ENCODE measurements around the gene TSPAN15.
"Not testable (repeated sequence)": the region's sequence is repeated elsewhere in the genome, so short reads cannot be mapped to it uniquely, and the experiment has no call there.

The TSPAN15 gene

DNA sequence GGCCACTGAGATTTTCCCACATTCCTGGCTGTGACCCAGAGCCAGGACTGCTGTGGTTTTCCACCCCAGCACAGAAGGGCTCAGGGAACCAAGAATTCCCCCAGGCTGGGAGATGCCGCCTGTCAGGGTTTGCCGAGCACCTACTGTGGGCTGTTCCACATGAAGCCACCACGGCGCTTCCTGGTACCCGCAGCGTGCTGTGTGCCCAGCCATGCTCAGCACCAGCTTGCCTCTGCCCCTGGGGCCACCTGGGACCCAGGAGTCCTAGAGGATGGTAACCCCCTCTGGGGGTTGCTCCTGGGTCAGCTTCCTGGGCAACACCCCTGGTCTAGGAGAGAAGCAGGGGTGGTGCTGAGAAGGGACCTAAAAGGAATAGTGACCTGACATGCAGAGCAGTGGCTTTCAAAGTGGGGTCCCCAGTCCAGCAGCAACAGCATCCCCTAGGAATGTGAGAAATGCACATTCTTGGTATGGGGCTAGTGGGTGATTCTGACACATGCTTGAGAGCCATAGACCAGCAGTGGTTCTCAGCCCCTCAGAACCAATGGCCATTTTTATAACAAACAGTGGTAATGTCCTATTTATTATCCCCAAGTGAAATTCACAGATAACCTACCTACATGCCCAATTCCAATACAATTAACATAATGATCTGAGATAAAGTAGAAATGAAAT lies 53.4 kb downstream of the TSPAN15 start:
- no peak for DNase-seq

DNA sequence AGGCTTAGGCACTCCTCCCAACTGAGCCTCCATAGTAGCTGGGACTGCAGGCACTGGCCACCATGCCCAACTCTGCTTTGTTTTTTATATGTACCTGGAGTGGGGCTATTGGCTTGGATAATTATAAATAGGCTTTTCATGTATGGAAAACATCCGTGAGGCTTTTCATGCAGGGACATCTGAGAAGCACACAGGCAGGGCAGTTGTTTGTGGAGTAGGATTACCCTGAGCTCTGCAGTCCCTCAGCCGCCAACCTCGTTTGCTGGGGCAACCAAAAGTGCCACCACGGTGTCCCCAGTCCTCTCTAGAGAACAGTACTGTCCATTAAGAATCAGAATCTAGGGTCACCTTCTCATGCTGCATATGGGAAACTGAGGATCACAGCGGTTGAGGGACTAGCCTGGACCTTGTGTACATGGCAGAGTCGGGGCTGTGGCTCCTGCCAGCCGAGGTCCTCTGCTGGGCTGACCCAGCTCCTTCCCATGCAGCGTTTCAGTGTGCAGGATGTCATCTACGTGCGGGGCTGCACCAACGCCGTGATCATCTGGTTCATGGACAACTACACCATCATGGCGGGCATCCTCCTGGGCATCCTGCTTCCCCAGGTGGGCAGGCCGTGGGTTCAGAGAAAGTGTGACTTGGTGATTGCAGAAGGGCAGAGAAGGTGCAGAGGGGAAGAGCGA lies 54.5 kb downstream of the TSPAN15 start:
- no peak for DNase-seq

DNA sequence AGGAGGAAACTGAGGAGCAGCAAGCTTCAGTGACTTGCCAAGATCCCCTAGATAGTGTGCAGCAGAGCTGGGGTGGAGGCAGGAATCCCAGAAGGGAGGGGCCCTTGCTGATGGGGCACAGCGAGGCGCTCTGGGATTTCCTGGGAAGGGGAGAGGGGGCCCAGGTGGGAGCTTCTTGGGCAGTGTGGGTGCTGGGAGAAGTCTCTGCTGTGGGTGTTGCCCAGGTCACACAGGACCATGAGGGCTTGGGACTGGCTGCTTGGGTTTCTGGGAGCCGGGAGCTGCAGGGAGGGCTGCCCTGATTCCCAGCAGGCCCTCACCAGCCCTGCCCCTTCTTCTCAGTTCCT lies 55.2 kb downstream of the TSPAN15 start:
- DNase-seq = no peak

DNA sequence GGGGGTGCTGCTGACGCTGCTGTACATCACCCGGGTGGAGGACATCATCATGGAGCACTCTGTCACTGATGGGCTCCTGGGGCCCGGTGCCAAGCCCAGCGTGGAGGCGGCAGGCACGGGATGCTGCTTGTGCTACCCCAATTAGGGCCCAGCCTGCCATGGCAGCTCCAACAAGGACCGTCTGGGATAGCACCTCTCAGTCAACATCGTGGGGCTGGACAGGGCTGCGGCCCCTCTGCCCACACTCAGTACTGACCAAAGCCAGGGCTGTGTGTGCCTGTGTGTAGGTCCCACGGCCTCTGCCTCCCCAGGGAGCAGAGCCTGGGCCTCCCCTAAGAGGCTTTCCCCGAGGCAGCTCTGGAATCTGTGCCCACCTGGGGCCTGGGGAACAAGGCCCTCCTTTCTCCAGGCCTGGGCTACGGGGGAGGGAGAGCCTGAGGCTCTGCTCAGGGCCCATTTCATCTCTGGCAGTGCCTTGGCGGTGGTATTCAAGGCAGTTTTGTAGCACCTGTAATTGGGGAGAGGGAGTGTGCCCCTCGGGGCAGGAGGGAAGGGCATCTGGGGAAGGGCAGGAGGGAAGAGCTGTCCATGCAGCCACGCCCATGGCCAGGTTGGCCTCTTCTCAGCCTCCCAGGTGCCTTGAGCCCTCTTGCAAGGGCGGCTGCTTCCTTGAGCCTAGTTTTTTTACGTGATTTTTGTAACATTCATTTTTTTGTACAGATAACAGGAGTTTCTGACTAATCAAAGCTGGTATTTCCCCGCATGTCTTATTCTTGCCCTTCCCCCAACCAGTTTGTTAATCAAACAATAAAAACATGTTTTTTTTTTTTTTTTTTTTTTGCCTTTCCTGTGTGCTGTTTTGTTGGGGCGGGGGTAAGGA lies 55.8 kb downstream of the TSPAN15 start:
- no peak for DNase-seq

DNA sequence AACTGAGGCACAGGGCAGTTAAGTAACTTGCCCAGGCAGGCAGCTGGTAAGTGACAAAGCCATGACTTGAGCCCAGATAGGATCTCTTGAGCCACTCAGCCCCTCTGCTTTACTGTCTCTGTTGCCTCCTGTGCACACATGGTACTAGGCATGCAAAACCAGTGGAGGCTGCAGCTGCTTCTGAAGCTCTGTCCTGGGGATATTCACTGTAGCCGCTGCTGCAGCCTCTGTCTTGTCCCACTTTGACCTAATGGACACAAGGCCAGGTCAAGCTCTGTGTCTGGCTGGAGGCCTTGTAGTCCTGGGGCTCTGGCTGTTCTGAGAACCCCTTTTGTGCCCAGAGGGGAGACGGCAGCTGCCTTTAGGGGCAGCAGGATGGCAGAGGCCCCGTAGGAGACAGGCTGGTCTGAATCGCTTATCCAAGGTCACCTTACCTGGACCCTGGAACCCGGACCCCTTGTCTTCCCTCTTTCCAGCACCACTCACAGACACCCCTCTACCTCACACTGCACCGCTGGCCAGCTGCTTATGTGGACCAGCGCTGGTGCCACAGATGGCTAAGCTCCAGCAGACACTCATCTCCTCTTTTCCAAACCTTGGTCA lies 57.6 kb downstream of the TSPAN15 start:
- no peak for DNase-seq

DNA sequence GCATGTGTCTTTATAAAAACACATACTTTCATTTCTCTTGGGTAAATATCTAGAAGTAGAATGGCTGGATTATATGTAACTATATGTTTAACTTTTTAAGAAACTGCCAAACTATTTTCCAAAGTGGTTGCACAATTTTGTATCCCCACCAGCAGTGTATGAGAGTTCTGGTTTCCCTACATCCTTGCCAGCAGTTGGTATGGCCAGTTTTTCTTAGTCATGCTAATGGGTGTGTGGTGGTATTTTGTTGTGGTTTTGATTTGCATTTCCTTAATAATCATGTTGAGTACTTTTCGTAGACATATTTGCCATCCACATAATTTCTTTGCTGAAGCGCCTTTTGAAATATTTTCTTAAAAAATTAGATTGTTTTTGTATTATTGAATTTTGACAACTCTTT lies 61.6 kb downstream of the TSPAN15 start:
- no peak for DNase-seq

DNA sequence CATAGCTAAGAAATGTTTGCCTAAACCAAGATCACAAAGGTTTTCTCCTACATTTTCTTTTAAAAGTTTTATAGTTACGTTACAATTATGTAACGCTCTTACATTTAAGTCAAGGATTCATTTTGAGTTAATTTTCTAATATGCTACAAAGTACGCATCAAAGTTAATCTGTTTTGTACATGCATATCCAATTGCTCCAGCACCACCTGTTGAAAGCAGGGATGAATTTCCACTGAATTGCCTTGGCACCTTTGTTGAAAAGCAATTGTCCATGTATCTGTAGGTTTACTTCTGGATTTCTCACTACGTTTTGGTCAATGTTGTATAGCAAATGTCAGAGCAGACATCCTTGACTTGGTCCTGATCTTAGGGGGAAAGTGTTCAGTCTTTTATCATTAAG lies 62.4 kb downstream of the TSPAN15 start:
- DNase-seq = no peak

DNA sequence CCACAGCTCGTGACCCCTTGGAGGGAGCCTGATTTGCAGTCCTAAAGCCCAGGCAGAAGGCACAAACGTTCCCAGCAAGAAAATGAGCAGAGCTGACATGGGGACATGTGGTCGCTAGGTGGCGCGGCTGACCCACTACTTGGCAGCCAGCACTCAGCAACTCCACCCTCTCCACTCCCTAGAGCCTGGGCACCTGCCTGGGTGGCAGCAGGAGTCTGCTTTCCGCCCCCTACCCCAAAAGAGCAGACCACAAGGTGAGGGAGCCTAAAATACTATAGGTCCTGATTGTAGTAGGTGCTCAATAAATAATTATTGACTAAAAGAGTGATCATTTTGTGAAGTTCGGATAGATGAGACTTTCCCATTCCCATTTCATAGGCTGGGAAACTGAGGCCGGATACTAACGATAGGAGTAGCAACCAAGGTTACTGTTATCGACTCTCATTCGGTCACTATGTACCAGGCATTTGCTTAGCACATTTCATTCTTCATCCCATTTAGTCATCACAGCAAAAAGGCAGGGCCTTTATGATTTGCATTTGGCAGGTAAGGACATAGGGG lies 64.5 kb downstream of the TSPAN15 start:
- DNase-seq = peak in 1 of 2 experiments; percentile 8

DNA sequence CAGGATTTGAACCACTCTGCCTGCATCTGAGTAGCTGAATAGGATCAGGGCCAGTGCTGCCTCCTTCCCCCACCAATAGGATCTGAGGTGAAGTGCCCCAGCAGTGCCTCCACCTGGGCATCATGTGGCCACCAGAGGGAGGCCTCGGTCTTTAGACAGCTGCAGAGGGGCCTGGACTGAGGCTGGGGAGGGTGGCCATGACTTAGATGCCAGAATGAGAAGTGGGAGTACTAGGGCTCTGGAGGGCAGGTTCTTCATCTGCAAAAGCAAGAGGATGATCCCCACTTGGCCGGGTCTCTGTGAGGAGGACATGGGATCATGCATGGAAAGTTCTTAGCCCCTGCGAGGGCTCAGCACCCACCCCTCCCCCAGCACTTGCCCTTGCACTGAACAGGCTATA lies 65.1 kb downstream of the TSPAN15 start:
- peak in 1 of 2 experiments; percentile 6 for DNase-seq

DNA sequence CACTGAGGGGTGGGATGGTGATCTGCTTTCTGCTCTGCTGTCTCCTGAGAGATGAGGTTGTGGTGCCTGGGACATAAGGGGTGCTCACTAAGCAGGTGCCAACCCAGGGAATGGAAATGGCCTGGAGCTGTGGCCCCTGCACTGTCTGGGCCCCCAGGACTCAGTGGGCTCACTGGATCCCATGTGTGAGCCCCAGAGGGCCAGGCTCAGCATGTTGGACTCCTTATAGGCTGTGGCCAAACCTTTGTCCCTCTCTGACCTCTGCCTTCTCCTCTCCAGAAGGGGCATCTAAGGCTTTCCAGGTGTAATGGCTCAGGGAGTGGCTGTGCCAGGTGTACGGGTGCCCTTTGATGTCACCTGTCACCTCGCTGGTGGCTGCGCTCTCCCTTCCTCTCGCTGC lies 65.5 kb downstream of the TSPAN15 start:
- DNase-seq = no peak

DNA sequence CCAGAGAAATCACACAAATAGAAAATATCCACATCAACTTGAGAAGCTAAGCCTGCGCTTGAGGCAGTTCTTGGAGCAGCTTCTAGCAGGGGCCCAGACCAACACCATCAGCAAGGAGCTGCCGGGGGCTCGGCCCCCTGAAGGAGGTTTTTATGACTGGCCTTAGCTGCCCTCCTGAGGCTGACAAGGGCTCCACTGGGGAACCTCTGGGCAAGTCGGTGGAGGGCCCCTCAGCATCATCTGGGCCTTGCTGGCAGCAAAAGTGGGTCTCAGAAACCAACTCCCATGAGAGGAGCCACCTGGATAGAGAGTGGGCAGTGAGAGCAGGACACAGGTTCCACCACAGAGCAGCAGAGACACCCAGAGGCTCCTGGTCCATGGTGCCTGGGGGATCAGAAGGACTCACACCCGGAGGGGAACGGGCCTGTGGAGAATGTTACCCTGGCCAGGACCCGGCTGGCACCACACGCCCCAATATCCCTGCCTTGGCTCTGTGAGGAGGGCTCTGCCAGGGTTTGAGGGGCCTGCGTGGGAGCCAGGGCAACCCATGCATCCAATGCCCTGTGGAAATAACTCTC lies 66.1 kb downstream of the TSPAN15 start:
- no peak for DNase-seq

DNA sequence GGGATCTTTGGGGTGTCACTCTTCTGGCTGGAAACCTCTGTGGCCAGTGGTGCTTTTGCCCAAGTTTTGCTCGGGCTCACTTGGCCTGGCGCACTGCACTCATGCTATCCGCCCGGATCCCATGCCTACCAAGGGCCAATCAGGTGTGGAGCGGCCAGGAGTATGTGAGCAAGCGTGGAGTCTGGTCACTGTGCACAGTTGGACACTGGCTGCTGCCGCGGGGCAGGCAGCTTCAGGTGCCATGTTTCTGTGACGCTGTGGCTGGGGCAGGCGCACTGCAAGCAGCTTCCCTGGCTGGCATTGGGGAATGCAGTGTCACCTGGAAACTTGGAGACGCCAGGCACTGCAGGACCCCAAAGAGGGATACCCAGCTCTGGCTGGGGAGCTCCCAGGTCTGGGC lies 76.7 kb downstream of the TSPAN15 start:
- DNase-seq = no peak

DNA sequence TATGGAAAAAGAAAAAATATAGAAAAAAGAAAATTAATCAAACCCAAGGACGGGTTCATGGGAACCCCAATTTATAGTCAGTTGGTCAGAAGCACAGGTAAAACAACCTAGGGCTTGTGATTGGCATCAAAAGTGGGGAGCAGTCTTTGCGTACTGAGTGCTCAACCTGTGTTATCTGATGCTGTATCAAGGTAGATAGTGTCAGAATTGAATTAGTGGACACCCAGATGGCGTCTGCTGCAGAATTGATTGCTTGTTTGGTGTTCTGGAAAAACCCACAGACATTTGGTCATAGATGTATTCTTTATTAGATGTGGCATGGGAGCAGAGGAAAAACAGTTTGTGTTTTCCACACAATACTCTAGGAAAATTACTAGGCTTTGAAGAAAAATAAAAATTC lies 82.4 kb downstream of the TSPAN15 start:
- no peak for DNase-seq

DNA sequence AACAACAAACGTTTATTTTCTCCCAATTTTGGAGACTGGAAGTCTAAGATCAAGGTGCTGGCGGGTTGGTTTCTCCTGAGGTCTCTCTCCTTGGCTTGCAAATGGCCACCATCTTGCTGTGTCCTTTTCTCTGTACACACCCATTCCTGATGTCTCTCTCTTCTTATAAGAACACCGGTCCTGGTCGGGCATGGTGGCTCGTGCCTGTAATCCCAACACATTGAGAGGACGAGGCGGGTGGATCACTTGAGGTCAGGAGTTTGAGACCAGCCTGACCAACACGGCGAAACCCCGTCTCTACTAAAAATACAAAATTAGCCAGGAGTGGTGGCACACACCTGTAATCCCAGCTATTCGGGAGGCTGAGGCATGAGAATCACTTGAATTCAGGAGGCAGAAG lies 85.3 kb downstream of the TSPAN15 start:
- not testable (repeated sequence) for DNase-seq

DNA sequence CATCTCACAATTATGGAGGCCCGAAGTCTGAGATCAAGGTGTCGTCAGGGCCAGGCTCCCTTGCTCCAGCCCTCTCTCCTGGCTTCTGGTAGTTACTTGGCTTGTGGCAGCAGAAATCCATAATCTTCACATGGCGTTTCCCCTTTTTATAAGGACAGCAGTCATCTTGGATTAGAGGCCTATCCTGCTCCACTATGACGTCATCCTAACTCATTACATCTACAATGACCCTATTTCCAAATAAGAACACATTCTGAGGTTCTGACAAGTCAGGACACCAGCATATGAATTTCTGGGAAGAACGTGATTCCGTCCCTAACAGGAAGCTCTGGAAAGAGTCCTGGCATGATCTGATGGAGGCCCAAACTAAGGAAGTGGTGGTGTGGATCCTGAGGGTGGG lies 86.2 kb downstream of the TSPAN15 start:
- DNase-seq = no peak

DNA sequence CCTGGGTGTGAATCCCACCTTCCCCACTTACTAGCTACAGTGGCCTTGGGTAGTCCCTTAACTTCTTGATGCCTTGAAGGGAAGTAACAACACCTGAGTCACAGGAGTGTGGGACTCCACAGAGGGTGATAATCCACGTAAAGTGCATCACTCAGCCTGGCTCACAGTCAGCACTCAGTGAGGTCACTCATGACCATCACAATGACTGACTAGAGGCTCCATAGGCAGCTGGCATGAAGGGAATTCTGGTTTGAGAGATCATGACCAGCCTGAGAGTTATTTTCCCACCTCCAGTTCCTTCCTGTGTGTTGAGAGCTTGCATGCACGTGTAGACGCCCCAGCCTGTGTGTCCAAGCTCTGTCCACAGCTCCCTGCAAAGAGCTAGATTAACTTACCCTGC lies 87.2 kb downstream of the TSPAN15 start:
- no peak for DNase-seq

DNA sequence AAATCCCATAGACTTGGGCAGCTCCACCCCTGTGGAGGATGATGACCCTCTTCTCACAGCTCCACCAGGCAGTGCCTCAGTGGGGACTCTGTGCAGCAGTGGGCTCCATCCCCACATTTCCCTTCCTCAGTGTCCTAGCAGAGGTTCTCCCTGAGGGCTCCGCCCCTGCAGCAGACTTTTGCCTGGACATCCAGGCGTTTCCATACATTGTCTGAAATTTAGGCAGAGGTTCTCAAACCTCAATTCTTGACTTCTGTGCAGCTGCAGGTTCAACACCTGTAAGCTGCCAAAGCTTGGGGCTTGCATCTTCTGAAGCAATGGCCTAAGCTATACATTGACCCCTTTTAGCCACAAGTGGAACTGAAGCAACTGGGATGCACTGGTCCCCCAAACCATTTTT lies 90.2 kb downstream of the TSPAN15 start:
- DNase-seq = no peak

DNA sequence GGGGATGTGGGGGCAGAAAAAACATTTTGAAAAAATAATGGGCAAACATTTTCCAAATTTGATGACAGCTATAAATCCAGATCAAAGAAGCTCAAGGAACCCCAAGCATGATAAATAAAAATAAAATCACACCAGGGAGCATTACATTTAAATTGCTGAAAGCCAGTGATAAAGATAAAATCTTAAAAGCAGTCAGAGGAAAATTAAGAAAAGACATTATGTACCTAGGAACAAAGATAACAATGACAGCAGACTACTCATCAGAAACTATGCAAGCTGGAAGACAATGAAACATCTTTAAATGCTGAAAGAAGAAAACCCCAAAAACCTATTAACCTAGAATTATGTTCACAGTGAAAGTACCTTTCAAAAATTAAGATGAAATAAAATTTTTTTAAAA lies 98.7 kb downstream of the TSPAN15 start:
- DNase-seq = no peak

DNA sequence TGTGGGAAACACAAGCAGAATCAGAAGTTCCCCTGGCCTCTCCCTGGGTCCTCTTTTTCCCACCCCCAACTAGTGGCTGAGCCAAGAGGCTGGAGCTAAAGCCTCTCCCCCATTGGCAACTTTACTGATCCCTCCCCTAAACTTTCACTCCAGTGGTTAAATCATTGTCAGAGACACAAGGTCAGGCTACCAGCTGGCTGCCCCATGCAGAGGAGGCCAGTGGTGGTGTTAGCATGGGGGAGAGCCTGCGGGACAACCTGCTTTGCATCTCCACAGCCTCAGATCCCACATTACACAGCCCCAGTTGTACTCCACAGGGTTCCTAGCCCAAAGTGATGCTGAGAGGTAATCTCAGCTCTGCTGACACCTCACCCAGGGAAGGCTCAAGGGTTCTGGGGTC lies 101.0 kb downstream of the TSPAN15 start:
- DNase-seq = no peak

DNA sequence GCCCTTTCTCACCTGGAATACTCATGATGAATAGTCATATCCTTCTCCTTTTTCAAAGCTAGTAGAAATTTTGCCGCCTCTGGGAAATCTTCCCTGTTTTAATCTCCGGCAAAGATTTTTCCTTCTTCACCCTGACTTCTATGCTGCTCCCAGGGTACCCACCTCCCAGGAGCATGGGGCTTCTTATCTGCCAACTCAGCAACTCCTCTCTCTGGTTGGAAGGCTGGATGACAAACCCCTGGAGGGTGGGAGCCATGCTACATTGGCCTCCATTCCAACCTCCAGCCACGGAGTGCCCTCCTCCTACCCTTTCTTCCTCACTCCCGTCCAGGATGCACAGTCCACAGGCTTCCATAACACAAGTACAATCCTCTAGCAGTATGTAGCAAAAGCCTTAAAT lies 102.1 kb downstream of the TSPAN15 start:
- DNase-seq = no peak

DNA sequence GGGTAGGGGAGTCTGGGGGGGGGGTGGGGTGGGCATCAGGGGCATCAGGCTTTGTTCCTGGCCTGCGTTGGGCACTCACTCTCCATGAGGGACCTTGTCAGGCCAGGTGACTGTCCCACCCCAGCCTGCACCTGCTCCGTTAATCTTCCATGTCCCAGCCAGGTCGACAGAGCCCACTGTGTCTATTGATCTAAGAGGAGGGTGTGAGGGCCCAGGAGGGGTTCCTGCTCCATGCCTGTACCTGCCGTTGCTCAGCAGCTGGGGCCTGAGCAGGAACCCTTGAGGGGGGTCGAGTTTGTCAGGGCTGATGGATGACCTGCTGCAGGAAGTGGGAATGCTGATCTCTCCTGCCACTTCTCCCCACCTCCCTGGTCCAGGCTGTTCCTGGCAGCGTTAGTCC lies 103.3 kb downstream of the TSPAN15 start:
- no peak for DNase-seq
